AG08395 (cell line): ENCODE results near the gene DLG5.
A peak's percentile ranks its signal among the peaks of the same experiment; 100 is the strongest.

Experiments
- DNase-seq: peaks from one replicate; pipeline ENCODE4 v3.0.0; 2012; ENCODE audit warnings: mixed read lengths, low spot score

The DLG5 gene

GRCh38 chr10:77818378-77818777 lies 108.2 kb downstream of the DLG5 start:
- DNase-seq: no peak

GRCh38 chr10:77817541-77817940 lies 109.0 kb downstream of the DLG5 start:
- no peak for DNase-seq

GRCh38 chr10:77816311-77816710 lies 110.2 kb downstream of the DLG5 start:
- no peak for DNase-seq

- no peak for DNase-seq
Observed at GRCh38 chr10:77812741-77813140, 113.8 kb downstream of the DLG5 start.

- no peak for DNase-seq
Observed at GRCh38 chr10:77811831-77812430, 114.6 kb downstream of the DLG5 start.

- DNase-seq: no peak
Observed at GRCh38 chr10:77810446-77811335, 115.9 kb downstream of the DLG5 start.

- DNase-seq: no peak
Observed at GRCh38 chr10:77809336-77809735, 117.2 kb downstream of the DLG5 start.

- no peak for DNase-seq
Observed at GRCh38 chr10:77807706-77808105, 118.8 kb downstream of the DLG5 start.

- no peak for DNase-seq
Observed at GRCh38 chr10:77806511-77807157, 119.9 kb downstream of the DLG5 start.

- DNase-seq: no peak
Observed at GRCh38 chr10:77805676-77806075, 120.9 kb downstream of the DLG5 start.

- no peak for DNase-seq
Observed at GRCh38 chr10:77804371-77804770, 122.2 kb downstream of the DLG5 start.

GRCh38 chr10:77801474-77802161 lies 124.9 kb downstream of the DLG5 start:
- DNase-seq: peak; percentile 63

- no peak for DNase-seq
Observed at GRCh38 chr10:77800738-77801266, 125.8 kb downstream of the DLG5 start.

- no peak for DNase-seq
Observed at GRCh38 chr10:77800320-77800719, 126.2 kb downstream of the DLG5 start.

- no peak for DNase-seq
Observed at GRCh38 chr10:77799352-77799751, 127.2 kb downstream of the DLG5 start.

- DNase-seq: peak; percentile 11
Observed at GRCh38 chr10:77798940-77799339, 127.6 kb downstream of the DLG5 start.

GRCh38 chr10:77796311-77796915 lies 130.1 kb downstream of the DLG5 start:
- no peak for DNase-seq

GRCh38 chr10:77795426-77796055 lies 131.0 kb downstream of the DLG5 start:
- no peak for DNase-seq

GRCh38 chr10:77794256-77795142 lies 132.1 kb downstream of the DLG5 start:
- no peak for DNase-seq

- DNase-seq: no peak
Observed at GRCh38 chr10:77793831-77794230, 132.7 kb downstream of the DLG5 start.
